CD8-positive, alpha-beta memory T cell (primary cell): ENCODE measurements around the gene TOX3. TPM values are rescaled to one million over a fixed set of nuclear protein-coding genes. Genes with fewer than 3 reads are reported as not detected.

Source experiments
- CTCF ChIA-PET: fragments of 350-600 bp; sonication (Branson Sonifier 250); formaldehyde crosslinking; loops from one replicate; lab custom pipeline; 2021; ENCODE audit warnings: antibody characterized with exemption; lab: Charles Lee
- POLR2A ChIA-PET: fragments of 350-600 bp; sonication (Branson Sonifier 250); formaldehyde crosslinking; loops from one replicate; lab custom pipeline; 2021; ENCODE audit warnings: antibody characterized with exemption; lab: Charles Lee
- DNase-seq, 5 donors: peaks; one replicate each; pipeline versions ENCODE4 v3.0.0 to v3.0.0-alpha.2; 2020 to 2022; ENCODE audit warnings: mixed read lengths in 1 of 5
- H3K27ac ChIP-seq: one replicate; pipeline ENCODE4 v1.7.0; 2013; ENCODE audit warnings: low read depth, mild to moderate bottlenecking, low read length, moderate library complexity
- H3K27me3 ChIP-seq: 2 replicates; pipeline ENCODE4 v1.7.0; 2013; ENCODE audit warnings: low read length, mild to moderate bottlenecking; ENCODE audit not compliant: insufficient read depth, poor library complexity, severe bottlenecking
- H3K36me3 ChIP-seq: 2 replicates; pipeline ENCODE4 v1.7.0; 2013; ENCODE audit warnings: mild to moderate bottlenecking, low read length, moderate library complexity; ENCODE audit not compliant: insufficient read depth
- H3K4me1 ChIP-seq: 2 replicates; pipeline ENCODE4 v1.7.0; 2013; ENCODE audit warnings: mild to moderate bottlenecking, low read length, moderate library complexity; ENCODE audit not compliant: insufficient read depth
- H3K4me3 ChIP-seq: 2 replicates; pipeline ENCODE4 v1.7.0; 2013; ENCODE audit warnings: mild to moderate bottlenecking, low read length
- H3K9me3 ChIP-seq: 2 replicates; pipeline ENCODE4 v1.7.0; 2013; ENCODE audit warnings: mild to moderate bottlenecking, low read length
- H3K27ac Mint-ChIP-seq, 8 donors: one replicate each; pipeline ENCODE4 v1.8.0; 2020 to 2021; ENCODE audit warnings: mixed read lengths in 8 of 8, mild to moderate bottlenecking in 6 of 8, inconsistent platforms in 3 of 8, moderate library complexity in 3 of 8
- H3K27me3 Mint-ChIP-seq, 2 donors: one replicate each; pipeline ENCODE4 v1.8.0; 2020 to 2021; ENCODE audit warnings: mixed read lengths in 2 of 2, mild to moderate bottlenecking in 1 of 2, moderate library complexity in 1 of 2
- H3K36me3 Mint-ChIP-seq, 3 donors: one replicate each; pipeline ENCODE4 v1.8.0; 2020 to 2021; ENCODE audit warnings: mixed read lengths in 3 of 3, inconsistent platforms in 1 of 3, mild to moderate bottlenecking in 1 of 3
- H3K4me1 Mint-ChIP-seq, 3 donors: one replicate each; pipeline ENCODE4 v1.8.0; 2020 to 2021; ENCODE audit warnings: mixed read lengths in 3 of 3, inconsistent platforms in 1 of 3, mild to moderate bottlenecking in 1 of 3
- H3K4me3 Mint-ChIP-seq, 7 donors: one replicate each; pipeline ENCODE4 v1.8.0; 2020 to 2021; ENCODE audit warnings: mixed read lengths in 7 of 7, mild to moderate bottlenecking in 6 of 7, moderate library complexity in 4 of 7, inconsistent platforms in 2 of 7
- H3K9me3 Mint-ChIP-seq, 5 donors: one replicate each; pipeline ENCODE4 v1.8.0; 2020 to 2022; ENCODE audit warnings: mixed read lengths in 5 of 5, mild to moderate bottlenecking in 3 of 5, moderate library complexity in 2 of 5, inconsistent platforms in 1 of 5
- polyA plus RNA-seq: library from polyadenylated mRNA; unstranded; fragments of 300-500 nt; fragmentation: Illumina TruSeq; gene quantifications from one replicate; pipeline ENCODE4 v1.2.3, GENCODE V29; 2021
- total RNA-seq, 2 experiments: library from RNA; stranded (reverse); gene quantifications; one replicate each; pipeline ENCODE4 v1.2.3, GENCODE V29; 2021

The TOX3 gene
- total and polyA plus RNA-seq, 3 experiments from 2014 or later, result not detected

- H3K4me3 ChIP-seq, result no peak overlapping the region
- ChIA-PET POLR2A (no interaction called here), CTCF (no interaction called here)
- Mint-ChIP-seq H3K27me3 (no peaks in the 10 kb centered on the region), H3K36me3 (no peaks in the 10 kb centered on the region), H3K4me1 (no peaks in the 10 kb centered on the region), H3K9me3 (peaks cover 0 to 4% (median 0%) of the 10 kb centered on the region in 5 donors), H3K27ac (no peak overlapping the region), H3K4me3 (no peak overlapping the region)
- no peaks in the 10 kb centered on the region for H3K4me1 ChIP-seq
- H3K27ac ChIP-seq, result no peak overlapping the region
- no peaks in the 10 kb centered on the region for H3K9me3 ChIP-seq
- no peaks in the 10 kb centered on the region for H3K36me3 ChIP-seq
- DNase-seq, result no peak
- no peaks in the 10 kb centered on the region for H3K27me3 ChIP-seq
These were observed 48.4 kb downstream of the TOX3 start for GRCh38 chr16:52498328-52499059.

GRCh38 chr16:52497067-52497816, 49.7 kb downstream of the TOX3 start:
- Histone ChIP-seq H3K36me3 (no peaks in the 10 kb centered on the region), H3K4me1 (no peaks in the 10 kb centered on the region), H3K27me3 (no peaks in the 10 kb centered on the region), H3K27ac (no peak overlapping the region), H3K4me3 (no peak overlapping the region), H3K9me3 (no peaks in the 10 kb centered on the region)
- H3K27me3 Mint-ChIP-seq, result no peaks in the 10 kb centered on the region
- no peak overlapping the region for H3K4me3 Mint-ChIP-seq
- H3K9me3 Mint-ChIP-seq, result peaks cover 0 to 4% (median 0%) of the 10 kb centered on the region in 5 donors
- H3K27ac Mint-ChIP-seq, result no peak overlapping the region
- no peaks in the 10 kb centered on the region for H3K36me3 Mint-ChIP-seq
- CTCF ChIA-PET, result no interaction called here
- no peak for DNase-seq
- no peaks in the 10 kb centered on the region for H3K4me1 Mint-ChIP-seq
- POLR2A ChIA-PET, result no interaction called here

GRCh38 chr16:52496051-52496876, 50.7 kb downstream of the TOX3 start:
- no peaks in the 10 kb centered on the region for H3K36me3 ChIP-seq
- H3K27ac ChIP-seq, result no peak overlapping the region
- H3K9me3 Mint-ChIP-seq, result peaks cover 0 to 4% (median 0%) of the 10 kb centered on the region in 5 donors
- no peak for DNase-seq
- no peaks in the 10 kb centered on the region for H3K27me3 ChIP-seq
- H3K4me3 ChIP-seq, result no peak overlapping the region
- POLR2A ChIA-PET, result no interaction called here
- H3K27ac Mint-ChIP-seq, result no peak overlapping the region
- no peaks in the 10 kb centered on the region for H3K9me3 ChIP-seq
- CTCF ChIA-PET, result no interaction called here
- H3K4me3 Mint-ChIP-seq, result no peak overlapping the region
- H3K4me1 Mint-ChIP-seq, result no peaks in the 10 kb centered on the region
- no peaks in the 10 kb centered on the region for H3K36me3 Mint-ChIP-seq
- no peaks in the 10 kb centered on the region for H3K4me1 ChIP-seq
- H3K27me3 Mint-ChIP-seq, result no peaks in the 10 kb centered on the region

- Histone ChIP-seq H3K4me3 (no peak overlapping the region), H3K27me3 (no peaks in the 10 kb centered on the region), H3K4me1 (no peaks in the 10 kb centered on the region), H3K27ac (no peak overlapping the region), H3K9me3 (no peaks in the 10 kb centered on the region), H3K36me3 (no peaks in the 10 kb centered on the region)
- H3K27me3 Mint-ChIP-seq, result no peaks in the 10 kb centered on the region
- CTCF ChIA-PET, result no interaction called here
- H3K4me1 Mint-ChIP-seq, result no peaks in the 10 kb centered on the region
- POLR2A ChIA-PET, result no interaction called here
- peaks cover 0 to 4% (median 0%) of the 10 kb centered on the region in 5 donors for H3K9me3 Mint-ChIP-seq
- no peak overlapping the region for H3K27ac Mint-ChIP-seq
- no peak overlapping the region for H3K4me3 Mint-ChIP-seq
- no peak for DNase-seq
- no peaks in the 10 kb centered on the region for H3K36me3 Mint-ChIP-seq
These were observed 52.3 kb downstream of the TOX3 start for GRCh38 chr16:52494621-52495020.

- Histone ChIP-seq H3K4me3 (no peak overlapping the region), H3K36me3 (no peaks in the 10 kb centered on the region), H3K4me1 (no peaks in the 10 kb centered on the region), H3K27me3 (no peaks in the 10 kb centered on the region), H3K9me3 (no peaks in the 10 kb centered on the region), H3K27ac (no peak overlapping the region)
- H3K9me3 Mint-ChIP-seq, result peaks cover 0 to 4% (median 0%) of the 10 kb centered on the region in 5 donors
- no peaks in the 10 kb centered on the region for H3K27me3 Mint-ChIP-seq
- no peak overlapping the region for H3K4me3 Mint-ChIP-seq
- ChIA-PET POLR2A (no interaction called here), CTCF (no interaction called here)
- no peak overlapping the region for H3K27ac Mint-ChIP-seq
- no peaks in the 10 kb centered on the region for H3K36me3 Mint-ChIP-seq
- no peak for DNase-seq
- no peaks in the 10 kb centered on the region for H3K4me1 Mint-ChIP-seq
These were observed 52.8 kb downstream of the TOX3 start for GRCh38 chr16:52494145-52494544.

- Histone ChIP-seq H3K27me3 (no peaks in the 10 kb centered on the region), H3K9me3 (no peaks in the 10 kb centered on the region), H3K4me1 (no peaks in the 10 kb centered on the region), H3K36me3 (no peaks in the 10 kb centered on the region), H3K27ac (no peak overlapping the region), H3K4me3 (no peak overlapping the region)
- no peaks in the 10 kb centered on the region for H3K36me3 Mint-ChIP-seq
- H3K27me3 Mint-ChIP-seq, result no peaks in the 10 kb centered on the region
- DNase-seq, result no peak
- POLR2A ChIA-PET, result no interaction called here
- H3K9me3 Mint-ChIP-seq, result peaks cover 0 to 4% (median 0%) of the 10 kb centered on the region in 5 donors
- no peak overlapping the region for H3K27ac Mint-ChIP-seq
- no peaks in the 10 kb centered on the region for H3K4me1 Mint-ChIP-seq
- CTCF ChIA-PET, result no interaction called here
- no peak overlapping the region for H3K4me3 Mint-ChIP-seq
These were observed 54.1 kb downstream of the TOX3 start for GRCh38 chr16:52492789-52493357.

- no peak overlapping the region for H3K4me3 Mint-ChIP-seq
- POLR2A ChIA-PET, result no interaction called here
These were observed 55.7 kb downstream of the TOX3 start for GRCh38 chr16:52491216-52491615.

More at GRCh38 chr16:52491216-52491615, 55.7 kb downstream of the TOX3 start:
- CTCF ChIA-PET, result no interaction called here
- H3K9me3 ChIP-seq, result no peaks in the 10 kb centered on the region
- Mint-ChIP-seq H3K9me3 (peaks cover 0 to 1% (median 0%) of the 10 kb centered on the region in 5 donors), H3K27ac (no peak overlapping the region), H3K27me3 (no peaks in the 10 kb centered on the region), H3K36me3 (no peaks in the 10 kb centered on the region), H3K4me1 (no peaks in the 10 kb centered on the region)
- H3K4me1 ChIP-seq, result no peaks in the 10 kb centered on the region
- no peaks in the 10 kb centered on the region for H3K27me3 ChIP-seq
- H3K36me3 ChIP-seq, result no peaks in the 10 kb centered on the region
- H3K4me3 ChIP-seq, result no peak overlapping the region
- H3K27ac ChIP-seq, result no peak overlapping the region
- DNase-seq, result no peak
